HG03432 (cell line): Measurements from ENCODE around the gene LRRC4B.

Experiments used
- ATAC-seq: cut with Tn5 transposase; IDR thresholded peaks from one replicate; pipeline ENCODE4 v1.9.1; 2021; ENCODE audit warnings: mild to moderate bottlenecking, moderate library complexity; ENCODE audit not compliant: unreplicated experiment

The LRRC4B gene

DNA sequence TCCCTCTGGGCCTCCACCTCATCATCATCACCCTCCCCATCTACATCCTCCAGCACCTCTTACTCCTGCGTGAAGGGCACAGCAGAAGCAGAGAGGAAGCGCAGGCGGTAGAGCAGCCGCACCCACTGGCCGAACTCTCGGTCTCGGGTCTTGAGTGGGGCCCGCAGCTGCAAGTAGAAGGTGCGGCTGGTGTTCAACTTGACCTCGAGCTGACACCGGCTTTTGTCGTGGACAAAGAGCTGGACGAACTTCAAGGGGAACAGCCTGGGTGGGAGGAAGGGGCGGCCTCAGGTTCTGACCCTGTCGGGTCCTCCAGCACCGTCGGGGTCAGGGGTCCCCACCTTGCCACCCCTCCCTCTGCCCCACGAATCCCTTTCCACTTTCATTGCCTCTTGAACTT, 100.7 kb downstream of the LRRC4B start:
- ATAC-seq, result no peak
